Kidney (tissue), 14 donors: ENCODE measurements around the gene TMEM229B. TPM values are rescaled to one million over a fixed set of nuclear protein-coding genes. Genes with fewer than 3 reads are reported as not detected.

Experiments used
- DNase-seq, 5 donors: peaks; one replicate each; pipeline ENCODE4 v3.0.0-alpha.2; 2013 to 2020
- FAIRE-seq: peaks from 2 replicates; lab custom pipeline; 2012; peaks lifted over from hg19 to GRCh38; lab: Jason Lieb, UNC
- H3K27ac ChIP-seq, 2 donors: one replicate each; pipeline ENCODE4 v1.7.0; 2013; ENCODE audit warnings: low read depth in 2 of 2, low read length in 2 of 2, inconsistent platforms in 1 of 2
- H3K27me3 ChIP-seq: one replicate; pipeline ENCODE4 v1.7.1; 2013; ENCODE audit warnings: low read length, inconsistent platforms; ENCODE audit not compliant: control insufficient read depth, insufficient read depth
- H3K36me3 ChIP-seq, 3 donors: one replicate each; pipeline versions ENCODE4 v1.7.0 to v1.7.1; 2013; ENCODE audit warnings: low read length in 3 of 3, control low read depth in 1 of 3, inconsistent platforms in 1 of 3; ENCODE audit not compliant: insufficient read depth in 3 of 3, control insufficient read depth in 2 of 3
- H3K4me1 ChIP-seq, 3 donors: one replicate each; pipeline versions ENCODE4 v1.7.0 to v1.7.1; 2013; ENCODE audit warnings: low read length in 3 of 3, inconsistent platforms in 1 of 3, low read depth in 1 of 3; ENCODE audit not compliant: control insufficient read depth in 2 of 3, insufficient read depth in 2 of 3
- H3K4me3 ChIP-seq, 3 donors: one replicate each; pipeline versions ENCODE4 v1.7.0 to v1.8.1; 2013; ENCODE audit warnings: low read length in 3 of 3, control low read depth in 1 of 3, inconsistent platforms in 1 of 3
- H3K9ac ChIP-seq, 3 donors: one replicate each; pipeline versions ENCODE4 v1.7.0 to v1.7.1; 2013; ENCODE audit warnings: low read length in 3 of 3, control low read depth in 1 of 3, inconsistent platforms in 1 of 3
- H3K9me3 ChIP-seq, 3 donors: one replicate each; pipeline versions ENCODE4 v1.7.0 to v1.7.1; 2013; ENCODE audit warnings: low read length in 3 of 3, control low read depth in 1 of 3, inconsistent platforms in 1 of 3; ENCODE audit not compliant: control insufficient read depth in 2 of 3, insufficient read depth in 1 of 3
- intact Hi-C: fragments of 100-400 bp; cut with DNase I; formaldehyde crosslinking; loops from one replicate; pipeline ENCODE4 v1.11.1; 2022
- polyA plus RNA-seq: library from polyadenylated mRNA; stranded (reverse); fragments of 350-450 nt; fragmentation: Illumina TruSeq; extraction: RNeasy Lipid Tissue Mini Kit (QIAGEN cat#74804); gene quantifications from one replicate; pipeline ENCODE4 v1.2.3, GENCODE V29; 2014; ENCODE audit warnings: low read depth, low replicate concordance; ENCODE audit not compliant: insufficient read depth
- total RNA-seq: library from RNA; stranded (reverse); fragmentation: NEBNext Ultra II Directional; extraction: Animal tissue kit (Norgen Biotek cat#: 25700); gene quantifications from one replicate; pipeline ENCODE4 v1.2.1, GENCODE V29; 2021
- TF ChIP-seq, protein P1 (sequence below): IDR thresholded peaks from 3 replicates; pipeline ENCODE4 v1.5.1; 2012; ENCODE audit warnings: mild to moderate bottlenecking, moderate library complexity, borderline replicate concordance; ENCODE audit not compliant: insufficient read depth; ENCODE audit errors: extremely low read depth
- donor health status: control.
- donor health status: control.
- donor health status: control.
- donor health status: control.
- donor health status: control.
- donor health status: DM: yes; HTN: yes; CAD: no.
- donor health status: Normal renal cell carcinoma (clear cell type).

The TMEM229B gene
- total and polyA plus RNA-seq, 2 donors from 2014 or later = 3.1 to 7.8 TPM

DNA sequence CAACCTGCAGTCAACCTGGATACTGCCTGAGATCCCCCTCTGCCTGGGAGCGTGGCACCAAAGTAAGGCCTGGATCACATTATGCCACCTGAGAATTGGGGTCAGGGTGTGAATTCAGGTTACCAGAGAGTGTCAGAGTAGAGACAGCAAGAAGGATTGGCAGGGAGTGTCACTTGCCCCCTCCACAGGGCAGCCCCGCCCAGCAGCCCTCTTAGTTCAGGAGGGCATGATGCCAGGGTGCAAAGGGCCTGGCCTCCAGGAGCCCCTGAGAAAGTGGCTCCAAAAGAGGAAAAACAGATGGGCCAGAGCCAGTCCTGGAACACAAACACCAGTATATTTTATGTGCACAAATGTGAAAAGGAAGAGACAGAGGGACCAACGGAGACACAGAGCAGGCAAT, 18.6 kb downstream of the TMEM229B start:
- no peaks in the 10 kb centered on the region for H3K36me3 ChIP-seq
- H3K9ac ChIP-seq = no peak overlapping the region
- FAIRE-seq (no peak), DNase-seq (no peak)
- no peaks in the 10 kb centered on the region for H3K4me1 ChIP-seq
- H3K9me3 ChIP-seq = no peaks in the 10 kb centered on the region
- no peak overlapping the region for H3K27ac ChIP-seq
- intact Hi-C loops = no loop called here
- TF ChIP-seq, protein P1, sequence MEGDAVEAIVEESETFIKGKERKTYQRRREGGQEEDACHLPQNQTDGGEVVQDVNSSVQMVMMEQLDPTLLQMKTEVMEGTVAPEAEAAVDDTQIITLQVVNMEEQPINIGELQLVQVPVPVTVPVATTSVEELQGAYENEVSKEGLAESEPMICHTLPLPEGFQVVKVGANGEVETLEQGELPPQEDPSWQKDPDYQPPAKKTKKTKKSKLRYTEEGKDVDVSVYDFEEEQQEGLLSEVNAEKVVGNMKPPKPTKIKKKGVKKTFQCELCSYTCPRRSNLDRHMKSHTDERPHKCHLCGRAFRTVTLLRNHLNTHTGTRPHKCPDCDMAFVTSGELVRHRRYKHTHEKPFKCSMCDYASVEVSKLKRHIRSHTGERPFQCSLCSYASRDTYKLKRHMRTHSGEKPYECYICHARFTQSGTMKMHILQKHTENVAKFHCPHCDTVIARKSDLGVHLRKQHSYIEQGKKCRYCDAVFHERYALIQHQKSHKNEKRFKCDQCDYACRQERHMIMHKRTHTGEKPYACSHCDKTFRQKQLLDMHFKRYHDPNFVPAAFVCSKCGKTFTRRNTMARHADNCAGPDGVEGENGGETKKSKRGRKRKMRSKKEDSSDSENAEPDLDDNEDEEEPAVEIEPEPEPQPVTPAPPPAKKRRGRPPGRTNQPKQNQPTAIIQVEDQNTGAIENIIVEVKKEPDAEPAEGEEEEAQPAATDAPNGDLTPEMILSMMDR = no peak
- no peak overlapping the region for H3K4me3 ChIP-seq
- H3K27me3 ChIP-seq = no peaks in the 10 kb centered on the region

DNA sequence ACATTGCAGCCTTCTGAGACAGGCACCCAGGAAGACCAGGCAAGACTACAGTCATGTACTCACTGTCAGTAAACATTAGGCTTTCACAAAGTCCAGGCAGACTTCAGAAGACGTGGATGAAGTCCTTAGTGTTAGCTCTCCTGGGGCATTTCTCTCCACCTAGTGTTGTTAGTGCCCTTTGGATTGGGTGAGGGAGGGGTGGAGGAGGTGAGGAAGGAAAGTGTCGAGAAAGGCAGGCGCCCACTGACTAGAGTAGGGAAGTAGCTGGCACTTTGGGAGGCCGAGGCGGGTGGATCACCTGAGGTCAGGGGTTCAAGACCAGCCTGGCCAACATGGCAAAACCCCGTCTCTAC, 20.2 kb downstream of the TMEM229B start:
- TF ChIP-seq, protein P1 = no peak
- H3K4me1 ChIP-seq = no peaks in the 10 kb centered on the region
- no peak overlapping the region for H3K27ac ChIP-seq
- H3K36me3 ChIP-seq = no peaks in the 10 kb centered on the region
- intact Hi-C loops = no loop called here
- no peaks in the 10 kb centered on the region for H3K27me3 ChIP-seq
- H3K9me3 ChIP-seq = no peaks in the 10 kb centered on the region
- H3K9ac ChIP-seq = no peak overlapping the region
- H3K4me3 ChIP-seq = no peak overlapping the region
- DNase-seq (no peak), FAIRE-seq (no peak)

DNA sequence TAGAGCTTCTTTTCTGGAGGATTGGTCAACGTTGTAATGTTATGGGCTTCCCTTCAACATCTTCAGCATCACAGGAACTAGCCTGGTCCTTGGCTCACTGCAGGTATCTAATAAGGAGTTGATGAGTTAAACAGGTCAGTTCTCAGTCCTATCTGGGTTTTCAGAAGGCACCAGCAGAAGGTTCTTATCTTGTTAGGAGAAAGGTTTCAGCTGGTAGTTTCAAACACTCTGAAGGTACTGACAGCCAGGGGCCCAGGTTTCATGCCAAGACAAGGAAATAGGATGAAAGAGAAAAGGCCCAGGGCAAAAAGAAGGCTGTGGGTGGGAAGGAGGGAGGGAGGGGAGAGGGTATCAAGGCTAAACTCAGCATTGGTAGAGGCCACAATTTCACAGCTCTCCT, 21.4 kb downstream of the TMEM229B start:
- H3K27ac ChIP-seq = no peak overlapping the region
- intact Hi-C loops = no loop called here
- no peak overlapping the region for H3K9ac ChIP-seq
- TF ChIP-seq, protein P1 = no peak
- no peaks in the 10 kb centered on the region for H3K27me3 ChIP-seq
- DNase-seq (no peak), FAIRE-seq (no peak)
- no peaks in the 10 kb centered on the region for H3K36me3 ChIP-seq
- H3K4me3 ChIP-seq = no peak overlapping the region
- no peaks in the 10 kb centered on the region for H3K9me3 ChIP-seq
- H3K4me1 ChIP-seq = no peaks in the 10 kb centered on the region

DNA sequence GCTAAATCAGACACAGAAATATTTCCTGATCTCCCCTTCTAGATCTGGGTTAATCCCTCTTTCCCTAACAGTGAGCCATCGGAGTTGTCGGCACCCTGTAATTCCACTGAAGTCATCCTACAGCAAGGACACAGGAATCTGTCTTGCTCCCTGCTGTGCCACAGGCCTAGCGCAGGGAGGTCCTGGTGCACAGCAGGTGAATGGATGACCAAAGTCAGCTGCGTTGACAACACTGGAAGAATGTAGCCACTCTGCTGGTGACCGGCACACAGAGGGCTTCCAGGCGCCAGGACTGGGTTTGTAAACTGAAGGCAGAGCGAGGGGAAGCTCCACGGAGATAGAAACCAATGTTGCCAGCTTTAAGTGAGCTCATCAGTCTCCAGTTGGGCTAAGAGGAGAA, 23.6 kb downstream of the TMEM229B start:
- intact Hi-C loops = no loop called here
- Histone ChIP-seq H3K9me3 (no peaks in the 10 kb centered on the region), H3K36me3 (no peaks in the 10 kb centered on the region), H3K9ac (no peak overlapping the region), H3K4me1 (no peaks in the 10 kb centered on the region), H3K27ac (no peak overlapping the region), H3K4me3 (no peak overlapping the region), H3K27me3 (no peaks in the 10 kb centered on the region)
- TF ChIP-seq, protein P1 = no peak
- DNase-seq (no peak), FAIRE-seq (no peak)
